GM04504 (cell line): ENCODE measurements around the gene HOXC5.
A peak's percentile ranks its signal among the peaks of the same experiment; 100 is the strongest.

Experiments used
- DNase-seq: peaks from one replicate; pipeline ENCODE4 v3.0.0-alpha.2; 2012; ENCODE audit warnings: low read depth

Gene HOXC5

DNA sequence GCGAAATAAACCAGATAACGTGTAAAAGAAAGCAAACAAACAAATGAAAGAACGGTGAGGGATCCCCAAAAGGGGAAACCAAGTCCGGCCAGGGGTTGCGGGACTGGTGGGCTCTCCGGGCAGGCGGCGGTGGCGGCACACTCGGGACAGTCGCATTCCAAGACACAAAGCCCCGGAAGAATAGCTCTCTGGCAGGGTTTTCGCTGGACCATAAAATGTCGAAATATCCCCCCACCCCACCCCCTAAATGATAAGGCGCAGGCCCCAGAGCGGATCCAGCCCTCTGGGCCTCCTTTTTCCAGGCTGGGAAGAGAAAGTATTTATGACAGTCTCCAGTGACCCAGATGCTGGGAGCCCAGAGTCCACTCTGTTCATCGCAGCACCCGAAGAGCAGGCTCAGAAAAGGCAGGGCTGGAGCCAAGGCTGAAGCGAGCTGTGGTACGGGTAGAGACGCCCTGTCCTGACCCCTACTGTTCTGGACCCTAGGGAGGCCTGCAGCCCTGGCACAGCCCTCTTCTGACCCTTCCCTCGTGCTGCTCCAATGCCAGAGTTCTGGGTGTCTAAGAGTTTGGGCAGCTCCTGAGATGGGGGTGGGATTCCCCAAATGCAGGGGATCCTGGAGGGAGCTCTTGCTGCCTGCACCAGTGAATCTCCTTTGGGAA lies 26.2 kb upstream of the HOXC5 start:
- DNase-seq = no peak

GRCh38 chr12:54007538-54008259 lies 25.2 kb upstream of the HOXC5 start:
- no peak for DNase-seq

DNA sequence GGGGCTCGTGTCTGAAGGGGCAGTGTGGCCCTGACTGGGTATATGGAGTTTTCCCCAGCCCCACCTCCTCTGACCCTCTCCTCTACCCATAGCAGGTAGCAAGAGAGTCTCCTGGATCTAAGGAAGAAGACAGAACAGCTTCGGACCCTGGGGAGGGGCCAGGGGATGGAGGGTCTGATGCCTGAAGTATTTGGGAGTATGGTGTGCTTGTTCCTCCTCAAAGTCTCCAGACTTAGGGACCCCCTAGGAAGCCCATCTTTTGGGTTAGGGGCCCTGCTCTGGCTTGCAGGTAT lies 24.6 kb upstream of the HOXC5 start:
- DNase-seq = no peak

DNA sequence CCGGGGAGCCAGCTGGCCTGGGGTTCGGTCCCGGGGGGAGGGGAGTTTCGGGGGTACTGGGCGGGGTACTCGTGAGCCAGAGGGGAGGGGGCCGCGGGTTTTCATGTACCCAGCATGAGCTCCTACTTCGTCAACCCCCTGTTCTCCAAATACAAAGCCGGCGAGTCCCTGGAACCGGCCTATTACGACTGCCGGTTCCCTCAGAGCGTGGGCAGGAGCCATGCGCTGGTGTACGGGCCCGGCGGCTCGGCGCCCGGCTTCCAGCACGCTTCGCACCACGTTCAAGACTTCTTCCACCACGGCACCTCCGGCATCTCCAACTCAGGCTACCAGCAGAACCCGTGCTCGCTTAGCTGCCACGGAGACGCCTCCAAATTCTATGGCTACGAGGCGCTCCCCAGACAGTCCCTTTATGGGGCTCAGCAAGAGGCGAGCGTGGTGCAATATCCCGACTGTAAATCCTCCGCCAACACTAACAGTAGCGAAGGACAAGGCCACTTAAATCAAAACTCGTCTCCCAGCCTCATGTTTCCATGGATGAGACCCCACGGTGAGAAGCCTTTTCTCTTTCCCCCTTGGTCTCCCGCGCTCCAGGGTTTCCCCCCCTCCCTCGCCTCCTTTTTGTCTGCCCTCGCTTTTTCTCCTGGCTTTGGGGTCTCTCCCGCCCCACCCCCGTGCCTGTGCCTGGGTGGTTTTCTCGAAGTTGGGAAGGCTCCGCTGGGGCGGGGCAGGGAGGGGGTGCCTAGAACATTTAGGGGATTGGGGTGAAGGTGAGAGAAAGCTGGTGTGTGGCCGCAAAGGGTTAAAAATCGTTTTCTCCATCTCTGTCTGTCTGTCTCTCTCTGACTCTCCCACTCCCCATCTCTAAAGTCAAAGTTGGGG lies 23.4 kb upstream of the HOXC5 start:
- no peak for DNase-seq

- no peak for DNase-seq
Measured at GRCh38 chr12:54010053-54010971, 22.5 kb upstream of the HOXC5 start.

DNA sequence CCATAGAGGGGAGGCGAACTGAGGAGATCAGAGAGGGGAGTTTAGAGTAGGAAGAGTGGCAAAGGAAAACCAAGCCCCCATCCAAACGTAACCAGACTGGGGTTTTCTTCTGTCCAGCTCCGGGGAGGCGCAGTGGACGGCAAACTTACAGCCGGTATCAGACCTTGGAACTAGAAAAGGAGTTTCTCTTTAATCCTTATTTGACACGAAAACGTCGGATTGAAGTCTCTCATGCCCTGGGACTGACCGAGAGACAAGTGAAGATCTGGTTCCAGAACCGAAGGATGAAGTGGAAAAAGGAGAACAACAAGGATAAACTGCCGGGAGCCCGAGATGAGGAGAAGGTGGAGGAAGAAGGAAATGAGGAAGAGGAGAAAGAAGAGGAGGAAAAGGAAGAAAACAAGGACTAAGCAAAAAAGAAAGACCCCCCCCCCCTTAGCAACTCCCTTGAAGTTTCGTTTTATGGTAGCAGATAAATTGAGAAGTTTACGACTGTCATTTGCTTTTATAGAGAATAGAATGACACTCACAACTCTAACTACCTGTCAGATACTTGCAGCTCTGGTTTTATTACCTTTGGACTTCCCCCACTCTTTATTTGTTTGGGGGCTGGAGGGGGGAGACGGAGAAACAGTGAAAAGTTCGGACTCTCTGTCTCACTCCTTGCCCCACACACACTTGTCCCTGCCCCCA lies 21.7 kb upstream of the HOXC5 start:
- DNase-seq = no peak

GRCh38 chr12:54011665-54012532 lies 21.0 kb upstream of the HOXC5 start:
- no peak for DNase-seq

DNA sequence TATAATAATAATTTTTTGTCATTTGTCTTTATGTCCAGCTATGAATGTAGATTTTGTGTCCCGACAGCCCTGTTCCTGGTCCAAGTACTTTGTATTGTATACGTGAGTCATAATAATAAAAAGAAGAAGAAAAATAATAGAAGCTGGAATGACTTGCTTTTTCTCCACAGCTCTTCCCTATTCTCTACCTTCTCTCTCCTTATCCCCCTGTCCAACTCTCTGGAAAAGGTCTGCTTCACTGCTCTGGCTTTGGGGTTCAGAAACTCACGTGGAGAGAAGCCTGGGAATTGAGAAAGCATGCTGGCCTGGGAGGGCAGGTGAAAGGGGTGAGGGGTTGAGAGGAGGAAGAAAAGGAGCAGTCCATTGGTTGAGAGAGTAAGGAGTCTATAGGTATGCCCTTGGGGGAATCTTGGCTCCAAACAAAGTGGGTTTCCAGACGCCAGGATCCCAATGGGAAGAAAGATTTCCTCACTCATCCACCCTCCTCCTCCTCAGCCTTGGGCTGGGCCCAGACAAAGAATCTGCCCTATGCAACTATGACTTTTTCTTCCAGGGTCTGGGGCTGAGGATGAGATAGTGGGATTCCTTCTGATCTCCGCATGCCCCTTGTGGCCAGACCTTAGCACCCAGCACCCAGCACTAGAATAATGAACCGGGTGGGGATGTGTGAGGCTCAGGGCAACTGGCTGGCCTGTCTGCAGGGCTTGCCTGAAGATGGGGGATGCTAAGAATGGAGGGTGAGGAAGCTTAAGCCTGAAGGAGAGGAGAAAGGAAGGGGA lies 20.0 kb upstream of the HOXC5 start:
- no peak for DNase-seq

DNA sequence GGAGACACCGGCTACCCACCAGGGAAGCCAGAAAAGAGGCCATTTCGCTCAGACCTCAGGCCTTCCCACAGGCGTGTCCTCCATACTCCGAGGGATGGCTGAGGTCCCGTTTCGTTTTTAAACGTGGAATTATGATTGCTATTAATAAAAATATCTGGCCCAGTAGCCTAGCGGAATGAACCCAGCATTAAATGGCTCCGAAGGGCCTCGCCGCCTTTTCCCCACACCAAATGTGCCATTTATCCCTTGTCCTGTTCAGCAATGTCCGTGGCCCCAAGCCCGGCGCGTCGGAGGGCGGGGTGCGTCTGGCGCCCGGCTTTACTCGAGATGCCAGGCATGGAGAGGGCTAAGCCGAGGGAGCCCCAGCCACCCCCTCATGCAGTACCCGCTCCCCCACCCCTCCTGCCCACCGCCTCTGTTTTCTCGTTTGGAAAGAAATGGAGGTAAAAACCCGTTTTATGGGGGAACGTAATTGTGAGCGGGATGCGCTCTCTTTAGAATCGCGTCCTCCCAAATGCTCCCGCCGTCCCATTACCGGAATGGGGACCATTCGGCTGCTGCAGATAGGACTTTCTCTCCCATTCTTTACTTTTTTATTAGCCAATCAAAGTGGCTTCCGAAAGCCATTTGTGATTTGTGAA lies 18.4 kb upstream of the HOXC5 start:
- no peak for DNase-seq

- DNase-seq = no peak
Measured at GRCh38 chr12:54015018-54015931, 17.6 kb upstream of the HOXC5 start.

DNA sequence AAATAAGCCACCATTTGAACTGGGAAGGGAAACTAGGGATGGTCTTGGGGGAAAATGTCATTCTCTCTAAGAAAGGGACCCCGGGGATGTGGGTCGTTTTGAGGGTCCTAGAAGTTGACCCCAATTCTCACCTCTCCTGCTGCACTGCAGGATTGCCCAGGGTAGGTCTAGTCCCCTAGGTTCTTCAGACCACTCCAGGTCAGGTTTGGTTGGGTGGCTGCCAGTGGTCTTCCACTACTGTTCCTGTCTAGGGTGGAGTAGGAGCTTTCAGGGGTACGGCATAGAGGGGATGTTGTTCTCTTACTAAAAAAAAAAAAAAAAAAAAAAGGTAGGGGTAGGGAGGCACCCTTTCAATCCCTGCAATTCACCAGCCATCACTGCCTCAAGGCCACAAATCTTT lies 16.8 kb upstream of the HOXC5 start:
- DNase-seq = no peak

DNA sequence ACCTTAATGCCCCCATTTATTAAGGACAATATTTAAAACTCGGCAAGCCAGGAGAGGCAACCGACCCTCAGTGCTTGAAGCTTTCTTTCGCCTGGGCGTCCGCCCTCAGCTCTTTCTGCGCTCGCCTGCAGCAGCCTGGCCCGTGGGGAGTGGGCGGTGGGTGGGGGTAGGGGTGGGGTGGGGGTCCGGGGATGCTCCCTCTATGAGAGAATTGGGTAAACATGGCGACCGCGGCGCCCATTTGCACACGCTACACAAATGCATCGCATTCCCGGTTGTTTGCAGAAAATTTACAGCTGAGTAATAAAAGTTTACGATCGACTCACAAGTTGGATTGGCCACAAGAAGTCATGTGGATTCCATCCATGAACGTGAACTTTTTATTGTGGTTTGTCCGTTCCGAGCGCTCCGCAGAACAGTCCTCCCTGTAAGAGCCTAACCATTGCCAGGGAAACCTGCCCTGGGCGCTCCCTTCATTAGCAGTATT lies 16.3 kb upstream of the HOXC5 start:
- DNase-seq = peak; percentile 85

- no peak for DNase-seq
Measured at GRCh38 chr12:54017027-54017788, 15.6 kb upstream of the HOXC5 start.

DNA sequence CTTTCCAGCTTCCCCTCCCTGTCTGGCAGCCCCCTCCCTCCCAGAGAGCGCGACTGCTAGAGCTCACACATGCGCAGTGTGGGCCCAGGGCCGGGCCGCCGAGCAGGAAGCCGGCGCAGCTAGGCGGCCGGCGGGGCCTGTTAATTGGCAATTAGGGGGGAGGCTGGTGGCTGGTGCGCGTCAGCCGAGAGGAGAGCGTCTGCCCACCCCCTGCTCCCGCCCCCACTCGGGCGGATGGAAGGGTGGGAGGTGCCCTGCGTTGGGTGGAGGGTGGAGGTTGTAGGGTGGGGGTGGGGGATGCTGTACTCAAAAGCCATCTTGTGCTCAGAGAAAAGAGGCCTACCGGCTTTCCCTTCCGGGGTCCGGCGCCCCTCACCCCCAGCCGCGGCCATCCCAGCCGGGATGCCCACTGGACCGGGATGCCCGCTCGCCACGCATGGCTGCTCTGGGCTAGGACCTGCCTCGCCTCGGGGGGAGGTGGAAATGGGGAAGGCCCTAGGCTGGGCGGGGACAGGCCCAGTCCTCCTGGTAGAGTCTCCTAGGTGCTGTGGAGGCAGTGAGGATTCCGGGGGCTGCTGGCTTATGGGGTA lies 14.9 kb upstream of the HOXC5 start:
- DNase-seq = peak; percentile 94

DNA sequence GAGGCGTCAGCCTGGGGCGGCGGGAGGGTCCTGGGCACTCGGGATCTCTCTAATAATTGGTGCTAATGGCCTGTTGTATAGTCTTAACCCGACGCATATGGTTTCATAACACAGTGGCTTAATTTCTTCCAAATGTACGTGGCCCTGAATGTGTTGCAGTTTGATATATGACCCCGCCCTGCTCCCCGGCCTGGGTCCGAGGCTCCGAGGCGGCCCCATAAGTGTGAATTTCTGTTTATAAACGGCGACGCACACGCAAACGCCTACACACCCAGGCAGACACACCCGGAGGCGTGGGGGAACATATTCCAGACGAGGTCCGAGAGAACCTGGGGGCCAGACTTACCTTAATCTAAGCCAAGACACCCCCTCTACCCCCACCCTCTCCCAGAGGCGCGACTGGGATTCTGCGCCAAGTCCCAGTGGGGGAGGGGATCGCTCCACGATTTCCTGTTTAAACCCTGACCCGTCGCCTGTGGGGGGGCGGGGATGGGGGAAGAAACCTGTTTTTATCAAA lies 14.3 kb upstream of the HOXC5 start:
- DNase-seq = no peak

DNA sequence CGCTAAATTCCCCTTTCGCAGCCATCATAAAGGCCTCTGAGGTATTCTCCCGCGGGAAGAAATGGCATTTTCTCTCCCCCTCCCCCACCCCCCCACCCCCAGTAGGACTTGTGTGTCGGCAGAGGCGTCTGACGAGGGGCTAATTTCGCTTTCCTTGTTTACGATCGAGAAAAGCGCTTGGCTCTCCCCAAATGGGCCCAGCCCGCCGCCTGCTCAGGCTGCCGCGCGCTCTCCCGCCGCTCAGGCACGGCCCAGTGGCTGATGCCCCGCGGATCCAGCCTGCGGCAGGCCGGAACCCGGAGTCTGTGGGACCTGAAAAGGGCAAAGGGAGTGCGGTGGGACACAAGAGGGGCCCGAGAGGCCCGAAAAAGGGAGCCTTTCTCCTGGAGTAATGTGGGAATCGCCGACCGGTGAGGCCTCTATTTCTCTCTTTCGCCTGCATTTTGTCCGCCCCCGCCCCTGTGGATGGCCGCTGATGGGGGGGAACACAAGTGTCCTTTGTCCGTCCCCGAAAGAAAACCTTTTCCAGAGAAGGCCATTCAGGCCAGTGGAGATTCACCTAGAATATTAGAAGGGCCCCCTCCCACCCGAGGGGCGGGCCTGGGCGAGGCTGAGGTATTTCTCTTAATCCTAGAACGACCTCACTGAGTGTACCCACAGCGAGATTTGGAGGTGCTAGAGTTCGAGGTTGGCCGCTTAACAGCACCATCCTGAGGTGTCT lies 13.6 kb upstream of the HOXC5 start:
- DNase-seq = no peak
